HCEC 1CT (cell line): ENCODE results near the gene FAM169A.
"Not testable (repeated sequence)": the region's sequence is repeated elsewhere in the genome, so short reads cannot be mapped to it uniquely, and the experiment has no call there.

Source experiments
- DNase-seq: peaks from one replicate; pipeline ENCODE4 v3.0.0-alpha.2; 2017

The FAM169A gene

GRCh38 chr5:74865804-74866595 lies at the start of gene FAM169A:
Gene FAM169A (minus strand): TSS chr5:74866387. CDS start chr5:74841676, 24,711 bp downstream.
- peak; percentile 34 for DNase-seq

- DNase-seq, result no peak
Measured at GRCh38 chr5:74915488-74915887, 49.3 kb upstream of the FAM169A start.

DNA sequence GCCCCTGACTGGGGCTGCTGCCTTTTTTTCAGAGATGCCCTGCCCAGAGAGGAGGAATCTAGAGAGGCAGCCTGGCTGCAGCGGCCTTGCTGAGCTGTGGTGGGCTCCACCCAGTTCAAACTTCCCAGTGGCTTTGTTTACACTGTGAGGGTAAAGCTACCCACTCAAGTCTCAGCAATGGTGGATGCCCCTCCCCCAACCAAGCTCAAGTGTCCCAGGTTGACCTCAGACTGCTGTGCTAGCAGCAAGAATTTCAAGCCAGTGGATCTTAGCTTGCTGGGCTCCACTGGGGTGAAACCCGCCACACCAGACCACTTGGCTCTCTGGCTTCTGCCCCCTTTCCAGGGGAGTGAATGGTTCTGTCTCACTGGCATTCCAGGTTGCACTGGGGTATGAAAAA lies 45.2 kb upstream of the FAM169A start:
- DNase-seq, result not testable (repeated sequence)

- DNase-seq, result not testable (repeated sequence)
Measured at GRCh38 chr5:74909888-74910287, 43.7 kb upstream of the FAM169A start.

DNA sequence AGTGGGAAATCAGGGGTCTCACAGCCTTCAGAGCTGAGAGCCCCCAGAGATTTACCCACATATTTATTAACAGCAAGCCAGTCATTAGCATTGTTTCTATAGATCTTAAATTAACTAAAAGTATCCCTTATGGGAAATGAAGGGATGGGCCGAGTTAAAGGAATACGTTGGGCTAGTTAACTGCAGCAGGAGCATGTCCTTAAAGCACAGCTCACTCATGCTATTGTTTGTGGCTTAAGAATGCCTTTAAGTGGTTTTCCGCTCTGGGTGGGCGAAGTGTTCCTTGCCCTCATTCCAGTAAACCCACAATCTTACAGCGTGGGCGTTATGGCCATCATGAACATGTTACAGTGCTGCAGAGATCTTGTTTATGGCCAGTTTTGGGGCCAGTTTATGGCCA lies 42.0 kb upstream of the FAM169A start:
- not testable (repeated sequence) for DNase-seq

- DNase-seq, result not testable (repeated sequence)
Measured at GRCh38 chr5:74904713-74905112, 38.5 kb upstream of the FAM169A start.

DNA sequence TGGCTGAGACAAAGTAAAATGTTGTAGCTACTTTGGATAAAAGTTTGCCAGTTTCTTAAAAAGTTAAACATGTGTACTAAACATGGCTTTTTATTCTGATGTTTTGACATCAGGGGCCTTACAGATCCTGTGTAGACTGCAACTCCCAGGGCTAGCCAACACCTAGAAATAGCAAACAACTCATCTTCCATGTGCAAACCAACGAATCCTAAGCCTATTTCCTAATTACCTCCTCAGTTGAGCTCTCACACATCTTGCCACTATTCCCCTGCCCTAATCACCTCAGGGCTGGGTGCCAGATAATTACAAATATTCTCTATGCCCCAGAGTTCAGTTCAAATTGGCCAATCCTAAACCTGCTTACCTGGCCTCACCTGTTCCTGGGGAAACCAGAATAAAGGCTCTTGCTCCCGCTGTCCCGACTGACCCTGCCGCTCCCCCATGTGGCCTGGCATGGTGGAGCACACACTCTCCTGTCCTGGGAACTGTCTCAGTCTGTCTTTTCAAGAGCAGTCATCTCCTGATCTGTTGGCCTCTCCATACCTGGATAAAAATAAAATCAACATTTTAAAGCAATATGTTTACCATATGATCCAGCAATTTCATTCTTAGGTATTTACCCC lies 37.1 kb upstream of the FAM169A start:
- no peak for DNase-seq

DNA sequence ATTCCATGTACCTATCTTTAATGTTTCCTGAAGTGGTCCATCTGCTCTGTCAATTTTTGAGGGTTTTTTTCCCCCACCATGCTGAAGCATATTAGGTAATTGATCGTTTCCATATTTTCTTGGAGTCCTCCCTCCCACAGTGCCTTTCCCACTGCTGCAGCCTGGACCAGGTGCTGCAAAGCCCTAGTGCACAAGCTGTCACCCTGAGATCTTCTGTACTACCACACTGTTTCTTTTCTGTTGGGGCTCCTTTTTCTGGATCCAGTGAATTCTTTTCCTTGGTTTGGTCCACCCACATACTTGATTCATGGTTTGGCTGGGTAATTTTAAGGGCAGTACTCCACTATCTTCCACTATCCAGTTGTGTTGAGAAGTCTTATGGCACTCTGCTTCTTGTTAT lies 30.9 kb upstream of the FAM169A start:
- no peak for DNase-seq

DNA sequence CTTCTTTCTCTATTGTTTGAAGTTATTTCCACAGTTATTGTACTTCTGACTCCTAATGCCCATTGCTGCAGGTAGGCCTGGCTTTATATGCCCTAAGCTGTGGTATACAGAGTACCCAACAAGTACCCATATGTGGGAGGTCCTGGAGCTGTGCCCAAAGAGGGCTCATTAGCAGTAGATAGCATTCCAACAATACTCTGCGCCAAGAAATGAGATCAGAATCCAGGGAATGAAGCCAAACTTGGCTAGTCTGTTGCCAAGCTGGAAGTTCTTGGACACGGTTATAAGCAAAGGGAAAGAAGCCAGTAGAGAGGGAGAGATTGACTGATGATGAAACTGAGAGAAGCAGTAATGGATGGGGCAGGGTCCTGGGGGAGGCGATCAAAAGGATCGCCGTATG lies 29.7 kb upstream of the FAM169A start:
- peak; percentile 11 for DNase-seq

DNA sequence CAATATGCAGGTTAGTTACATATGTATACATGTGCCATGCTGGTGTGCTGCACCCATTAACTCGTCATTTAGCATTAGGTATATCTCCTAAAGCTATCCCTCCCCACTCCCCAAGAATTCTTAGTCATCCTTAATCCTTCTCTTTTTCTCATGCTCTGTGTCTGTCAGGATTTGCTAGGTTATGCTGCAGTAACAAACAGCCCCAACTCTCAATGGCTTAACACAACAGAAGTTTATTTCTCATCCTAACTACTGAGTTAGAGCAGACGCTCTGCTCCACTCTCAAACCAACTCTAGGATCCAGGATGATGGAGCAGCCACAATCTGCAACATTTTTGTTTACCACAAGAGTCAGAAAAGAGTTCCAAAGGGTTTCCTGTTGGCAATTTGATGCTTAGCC lies 28.2 kb upstream of the FAM169A start:
- no peak for DNase-seq

DNA sequence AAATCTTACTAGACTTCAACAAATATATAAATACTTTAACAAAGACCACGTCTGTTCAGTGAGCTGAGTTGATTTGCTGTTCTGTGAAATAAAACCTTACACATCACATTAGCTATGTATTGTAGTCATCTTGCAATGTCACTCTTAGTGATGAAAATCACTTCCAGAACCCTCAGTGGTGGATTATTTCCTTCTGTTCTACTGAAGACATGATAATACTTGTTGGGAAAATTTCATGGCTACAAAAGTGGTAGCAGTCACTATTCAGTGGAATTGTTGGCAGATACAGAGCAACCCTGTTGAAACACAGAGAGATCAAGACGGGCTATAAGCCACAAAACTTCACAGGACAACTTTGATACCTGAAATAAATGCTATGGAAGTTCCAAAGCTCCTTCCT lies 26.7 kb upstream of the FAM169A start:
- no peak for DNase-seq

- DNase-seq, result no peak
Measured at GRCh38 chr5:74889523-74890105, 23.4 kb upstream of the FAM169A start.

DNA sequence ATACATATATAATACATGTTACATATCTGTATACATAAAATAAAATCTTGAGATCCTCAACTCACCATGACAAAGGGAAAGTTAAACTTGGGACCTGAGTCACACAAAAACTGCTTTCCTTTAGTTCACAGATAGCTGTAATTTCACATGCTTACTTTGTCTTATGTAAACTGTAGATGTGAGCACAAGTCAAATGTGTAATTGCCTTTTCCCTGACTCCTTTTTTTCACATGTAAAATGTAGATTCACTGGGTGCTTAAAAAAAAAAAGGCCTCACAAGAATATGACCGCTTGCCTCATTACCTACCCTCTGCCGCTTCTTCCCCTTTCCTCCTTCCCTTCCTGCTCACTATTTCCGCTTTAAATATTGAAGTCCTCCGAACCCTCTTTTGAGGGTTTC lies 21.9 kb upstream of the FAM169A start:
- no peak for DNase-seq

GRCh38 chr5:74885170-74885569 lies 19.0 kb upstream of the FAM169A start:
- DNase-seq, result no peak

DNA sequence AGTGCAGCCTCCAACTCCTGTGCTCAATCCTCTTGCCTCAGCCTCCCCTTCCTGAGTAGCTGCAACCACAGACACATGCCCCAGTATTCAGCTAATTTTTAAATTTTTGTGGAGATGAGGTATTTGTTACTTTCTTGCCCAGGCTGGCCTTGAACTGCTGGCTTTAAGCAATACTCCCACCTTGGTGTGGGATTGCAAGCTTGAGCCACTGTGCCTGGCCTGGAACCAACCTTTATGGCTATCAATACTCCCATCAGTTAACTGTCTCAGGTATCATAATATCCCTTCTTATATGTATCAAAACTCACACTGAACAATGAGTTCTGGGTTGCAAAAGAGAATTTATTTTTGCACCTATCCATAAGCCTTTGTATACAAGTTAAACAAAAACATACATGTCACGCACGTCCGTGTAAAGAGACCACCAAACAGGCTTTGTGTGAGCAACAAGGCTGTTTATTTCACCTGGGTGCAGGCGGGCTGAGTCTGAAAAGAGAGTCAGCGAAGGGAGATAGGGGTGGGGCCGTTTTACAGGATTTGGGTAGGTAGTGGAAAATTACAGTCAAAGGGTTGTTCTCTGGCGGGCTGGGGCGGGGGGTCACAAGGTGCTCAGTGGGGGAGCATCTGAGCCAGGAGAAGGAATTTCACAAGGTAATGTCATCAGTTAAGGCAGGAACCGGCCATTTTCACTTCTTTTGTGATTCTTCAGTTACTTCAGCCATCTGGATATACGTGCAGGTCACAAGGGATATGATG lies 16.4 kb upstream of the FAM169A start:
- not testable (repeated sequence) for DNase-seq

- DNase-seq, result no peak
Measured at GRCh38 chr5:74877624-74878304, 11.6 kb upstream of the FAM169A start.

DNA sequence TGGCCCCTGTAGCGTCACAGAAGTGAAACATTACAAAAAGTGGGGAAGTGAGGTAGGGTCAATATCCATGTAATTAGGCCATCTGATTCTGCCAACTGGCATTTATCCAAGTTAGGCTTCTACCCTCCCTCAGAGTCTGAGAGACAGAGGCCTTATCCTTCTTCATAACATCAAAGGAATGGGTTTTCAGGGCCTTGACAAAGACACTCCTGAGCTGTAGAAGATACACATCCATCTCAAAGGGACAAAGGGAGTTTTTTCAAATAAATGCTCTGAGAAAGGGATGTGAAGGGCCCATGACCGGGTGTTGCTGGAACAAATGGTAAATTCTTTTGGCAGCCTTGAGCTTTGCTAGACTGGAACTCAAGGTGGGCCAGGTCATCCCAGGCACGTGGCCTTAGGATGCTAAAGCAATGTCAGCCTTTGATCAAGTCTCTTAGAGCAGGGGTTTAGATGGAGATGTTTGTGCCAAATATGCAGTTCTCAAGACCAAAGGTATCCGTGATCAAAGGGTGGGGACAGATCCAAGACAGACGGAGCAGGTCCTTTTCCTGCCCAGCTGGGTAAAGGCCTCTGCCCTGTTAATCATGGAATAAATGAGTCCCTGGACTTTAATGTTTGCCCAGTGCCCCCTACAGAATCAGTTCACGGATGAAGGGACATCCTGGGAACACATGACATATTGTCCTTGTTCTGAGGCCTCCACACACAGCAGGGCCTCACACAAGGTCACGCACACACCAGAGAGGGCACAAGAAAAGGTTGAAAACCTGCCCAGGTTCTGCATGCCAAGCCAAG lies 10.0 kb upstream of the FAM169A start:
- no peak for DNase-seq

- DNase-seq, result no peak
Measured at GRCh38 chr5:74873525-74874249, 7.5 kb upstream of the FAM169A start.

DNA sequence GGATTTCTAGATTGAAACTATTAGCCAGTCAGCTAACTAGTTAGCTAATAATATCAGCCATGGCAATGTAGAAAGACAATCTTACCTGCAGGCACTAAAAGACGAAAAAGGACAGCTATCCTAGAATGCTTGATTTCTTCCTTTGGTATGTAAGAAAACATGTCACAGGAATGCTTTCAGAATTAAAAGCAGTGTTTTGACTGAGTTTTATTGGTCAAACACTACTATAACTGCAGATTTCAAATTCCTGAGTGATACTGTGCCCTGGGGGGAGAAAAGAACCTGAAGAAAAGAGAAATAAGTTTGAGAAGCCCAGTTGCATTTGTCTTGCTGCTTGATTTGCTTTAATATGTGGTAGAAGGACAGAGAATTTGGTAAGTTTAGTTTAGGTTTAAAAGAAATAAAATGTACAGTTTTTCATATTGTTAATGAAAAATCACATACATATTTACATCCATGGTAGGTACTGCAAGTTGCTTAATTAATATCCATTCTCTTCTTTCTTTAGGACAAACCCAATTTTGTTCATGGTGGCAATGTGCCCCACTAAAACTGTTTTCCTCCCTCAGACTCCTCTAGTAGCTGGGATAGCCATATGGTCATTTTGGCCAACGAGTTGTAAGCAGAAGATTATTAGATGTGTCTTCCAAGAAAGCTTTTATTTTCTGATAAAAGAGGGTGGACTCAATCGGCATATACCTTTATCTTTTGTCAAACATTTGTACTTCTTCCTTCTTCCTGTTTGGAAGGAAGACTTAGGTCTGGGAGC lies 4.3 kb upstream of the FAM169A start:
- no peak for DNase-seq

DNA sequence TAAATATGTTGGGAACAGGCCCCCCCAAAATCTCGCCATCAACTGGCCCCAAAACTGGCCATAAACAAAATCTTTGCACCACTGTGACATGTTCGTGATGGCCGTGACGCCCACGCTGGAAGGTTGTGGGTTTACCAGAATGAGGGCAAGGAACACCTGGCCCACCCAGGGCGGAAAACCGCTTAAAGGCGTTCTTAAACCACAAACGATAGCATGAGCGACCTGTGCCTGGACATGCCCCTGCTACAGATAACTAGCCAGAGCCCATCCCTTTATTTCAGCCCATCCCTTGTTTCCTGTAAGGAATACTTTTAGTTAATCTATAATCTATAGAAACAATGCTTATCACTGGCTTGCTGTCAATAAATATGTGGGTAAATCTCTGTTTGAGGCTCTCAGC lies 3.2 kb upstream of the FAM169A start:
- DNase-seq, result not testable (repeated sequence)
